ENCODE measurements around the gene POU6F1.

POU6F1 gene

GRCh38 chr12:51196547-51196946 lies 21.3 kb downstream of the POU6F1 start:
- DNase-seq: no peak

- no peak for DNase-seq
Observed at GRCh38 chr12:51195841-51196240, 22.0 kb downstream of the POU6F1 start.

- no peak for DNase-seq
Observed at GRCh38 chr12:51192284-51192671, 25.6 kb downstream of the POU6F1 start.

GRCh38 chr12:51191516-51192283 lies 26.2 kb downstream of the POU6F1 start:
- no peak for DNase-seq

GRCh38 chr12:51190820-51191219 lies 27.0 kb downstream of the POU6F1 start:
- no peak for DNase-seq

- DNase-seq: no peak
Observed at GRCh38 chr12:51189790-51190355, 28.0 kb downstream of the POU6F1 start.

- no peak for DNase-seq
Observed at GRCh38 chr12:51188359-51189051, 29.4 kb downstream of the POU6F1 start.

- DNase-seq: no peak
Observed at GRCh38 chr12:51187370-51187987, 30.4 kb downstream of the POU6F1 start.

GRCh38 chr12:51186465-51187085 lies 31.3 kb downstream of the POU6F1 start:
- DNase-seq: no peak

GRCh38 chr12:51185171-51185717 lies 32.6 kb downstream of the POU6F1 start:
- DNase-seq: no peak

GRCh38 chr12:51183816-51184215 lies 34.0 kb downstream of the POU6F1 start:
- DNase-seq: no peak

GRCh38 chr12:51183349-51183748 lies 34.5 kb downstream of the POU6F1 start:
- DNase-seq: no peak

GRCh38 chr12:51181558-51181957 lies 36.3 kb downstream of the POU6F1 start:
- no peak for DNase-seq

GRCh38 chr12:51177897-51178296 lies 40.0 kb downstream of the POU6F1 start:
- DNase-seq: no peak

GRCh38 chr12:51174501-51174900 lies 43.4 kb downstream of the POU6F1 start:
- no peak for DNase-seq

- peak; percentile 92 to 93 for DNase-seq
Observed at GRCh38 chr12:51172515-51173431, 45.1 kb downstream of the POU6F1 start, which contains the start of gene TFCP2. TFCP2 (minus strand) TSS chr12:51173135; CDS start chr12:51172422, 713 bp downstream.

- DNase-seq: no peak
Observed at GRCh38 chr12:51171884-51172514, 45.9 kb downstream of the POU6F1 start.

GRCh38 chr12:51163795-51164194 lies 54.1 kb downstream of the POU6F1 start:
- DNase-seq: no peak

- no peak for DNase-seq
Observed at GRCh38 chr12:51162217-51162616, 55.6 kb downstream of the POU6F1 start.

- DNase-seq: no peak
Observed at GRCh38 chr12:51160814-51161459, 56.9 kb downstream of the POU6F1 start.
